ENCODE measurements around the gene CIAO3.

Gene CIAO3

GRCh38 chr16:714558-715476, 26.0 kb downstream of the CIAO3 start, which contains the start of gene METRN (continued):
- TF ChIP-seq KLF9 (tag by site-specific recombination; IDR thresholded peaks at IDR 0.05; ENCODE audit: low read depth) (no peak), ZNF580 (tag by site-specific recombination; IDR thresholded peaks at IDR 0.05) (no peak), INSM2 (tag by site-specific recombination; IDR thresholded peaks at IDR 0.05) (no peak), KLF1 (tag by site-specific recombination; IDR thresholded peaks at IDR 0.05) (0 out of 2 replicates have a peak, but pooled peaks have one; percentile 18), ZNF768 (tag by site-specific recombination; IDR thresholded peaks at IDR 0.05) (no peak), TSHZ1 (tag by site-specific recombination; IDR thresholded peaks at IDR 0.05; ENCODE audit: borderline replicate concordance) (no peak), ZNF600 (tag by site-specific recombination; IDR thresholded peaks at IDR 0.05) (peak; percentile 33; the same call in 1 of the 2 replicates), ZNF555 (tag by site-specific recombination; conservative IDR thresholded peaks at IDR 0.05) (no peak), ZBTB11 (tag by site-specific recombination; conservative IDR thresholded peaks at IDR 0.05; ENCODE audit: low read depth) (no peak), KLF7 (tag by site-specific recombination; IDR thresholded peaks at IDR 0.05; ENCODE audit: borderline replicate concordance) (no peak), SCRT1 (tag by site-specific recombination; IDR thresholded peaks at IDR 0.05; ENCODE audit: borderline replicate concordance) (no peak), ZNF549 (tag by site-specific recombination; IDR thresholded peaks at IDR 0.05) (no peak), PRDM10 (tag by site-specific recombination; IDR thresholded peaks at IDR 0.05) (peak; percentile 71), ZNF707 (tag by site-specific recombination; IDR thresholded peaks at IDR 0.05) (no peak), MYNN (tag by site-specific recombination; IDR thresholded peaks at IDR 0.05; ENCODE audit: borderline replicate concordance) (no peak), ZSCAN18 (tag by site-specific recombination; IDR thresholded peaks at IDR 0.05) (no peak), ZNF398 (tag by site-specific recombination; IDR thresholded peaks at IDR 0.05) (peak; percentile 33), ZNF529 (tag by site-specific recombination; IDR thresholded peaks at IDR 0.05; ENCODE audit: insufficient replicate concordance) (no peak), ZBTB8A (tag by site-specific recombination; IDR thresholded peaks at IDR 0.05) (peak; percentile 28)
